ENCODE data around the gene CUL9.

DNA sequence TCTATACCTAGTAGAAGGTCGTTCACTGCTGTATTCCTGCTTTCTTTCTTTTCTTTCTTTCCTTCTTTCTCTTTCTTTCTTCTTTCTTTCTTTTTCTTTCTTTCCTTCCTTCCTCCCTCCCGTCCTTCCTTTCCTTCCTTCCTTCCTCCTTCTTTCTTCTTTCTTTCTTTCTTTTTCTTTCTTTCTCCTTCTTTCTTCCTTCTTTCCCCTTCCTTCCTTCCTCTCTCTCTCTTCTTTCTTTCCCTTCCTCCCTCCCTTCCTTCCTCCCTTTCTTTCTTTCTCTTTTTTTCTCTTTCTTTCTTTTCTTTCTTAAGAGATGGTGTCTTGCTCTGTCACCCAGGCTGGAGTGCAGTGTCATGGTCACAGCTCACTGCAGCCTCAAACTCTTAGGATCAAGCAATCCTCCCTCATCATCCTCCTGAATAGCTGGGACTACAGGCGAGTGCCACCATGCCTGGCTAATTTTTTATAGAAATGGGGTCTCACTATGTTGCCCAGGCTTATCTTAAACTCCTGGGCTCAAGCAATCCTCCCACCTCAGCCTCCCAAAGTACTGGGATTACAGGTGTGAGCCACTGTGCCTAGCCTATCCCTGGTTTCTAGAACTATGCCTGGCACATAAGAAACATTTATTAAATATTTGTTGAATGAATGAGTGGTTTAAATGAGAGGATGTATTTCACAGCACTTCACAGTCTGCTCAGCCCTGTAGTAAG is 49.9 kb downstream of the CUL9 start:
- TF ChIP-seq, protein P1, sequence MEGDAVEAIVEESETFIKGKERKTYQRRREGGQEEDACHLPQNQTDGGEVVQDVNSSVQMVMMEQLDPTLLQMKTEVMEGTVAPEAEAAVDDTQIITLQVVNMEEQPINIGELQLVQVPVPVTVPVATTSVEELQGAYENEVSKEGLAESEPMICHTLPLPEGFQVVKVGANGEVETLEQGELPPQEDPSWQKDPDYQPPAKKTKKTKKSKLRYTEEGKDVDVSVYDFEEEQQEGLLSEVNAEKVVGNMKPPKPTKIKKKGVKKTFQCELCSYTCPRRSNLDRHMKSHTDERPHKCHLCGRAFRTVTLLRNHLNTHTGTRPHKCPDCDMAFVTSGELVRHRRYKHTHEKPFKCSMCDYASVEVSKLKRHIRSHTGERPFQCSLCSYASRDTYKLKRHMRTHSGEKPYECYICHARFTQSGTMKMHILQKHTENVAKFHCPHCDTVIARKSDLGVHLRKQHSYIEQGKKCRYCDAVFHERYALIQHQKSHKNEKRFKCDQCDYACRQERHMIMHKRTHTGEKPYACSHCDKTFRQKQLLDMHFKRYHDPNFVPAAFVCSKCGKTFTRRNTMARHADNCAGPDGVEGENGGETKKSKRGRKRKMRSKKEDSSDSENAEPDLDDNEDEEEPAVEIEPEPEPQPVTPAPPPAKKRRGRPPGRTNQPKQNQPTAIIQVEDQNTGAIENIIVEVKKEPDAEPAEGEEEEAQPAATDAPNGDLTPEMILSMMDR (IDR thresholded peaks at IDR 0.05; ENCODE audit: low read depth, low read length, missing input control) = no peak
- TF ChIP-seq, protein P2, sequence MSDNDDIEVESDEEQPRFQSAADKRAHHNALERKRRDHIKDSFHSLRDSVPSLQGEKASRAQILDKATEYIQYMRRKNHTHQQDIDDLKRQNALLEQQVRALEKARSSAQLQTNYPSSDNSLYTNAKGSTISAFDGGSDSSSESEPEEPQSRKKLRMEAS (IDR thresholded peaks at IDR 0.05) = no peak
- no peak for TF ChIP-seq SP1 (IDR thresholded peaks at IDR 0.05)
- TF ChIP-seq, protein P3, sequence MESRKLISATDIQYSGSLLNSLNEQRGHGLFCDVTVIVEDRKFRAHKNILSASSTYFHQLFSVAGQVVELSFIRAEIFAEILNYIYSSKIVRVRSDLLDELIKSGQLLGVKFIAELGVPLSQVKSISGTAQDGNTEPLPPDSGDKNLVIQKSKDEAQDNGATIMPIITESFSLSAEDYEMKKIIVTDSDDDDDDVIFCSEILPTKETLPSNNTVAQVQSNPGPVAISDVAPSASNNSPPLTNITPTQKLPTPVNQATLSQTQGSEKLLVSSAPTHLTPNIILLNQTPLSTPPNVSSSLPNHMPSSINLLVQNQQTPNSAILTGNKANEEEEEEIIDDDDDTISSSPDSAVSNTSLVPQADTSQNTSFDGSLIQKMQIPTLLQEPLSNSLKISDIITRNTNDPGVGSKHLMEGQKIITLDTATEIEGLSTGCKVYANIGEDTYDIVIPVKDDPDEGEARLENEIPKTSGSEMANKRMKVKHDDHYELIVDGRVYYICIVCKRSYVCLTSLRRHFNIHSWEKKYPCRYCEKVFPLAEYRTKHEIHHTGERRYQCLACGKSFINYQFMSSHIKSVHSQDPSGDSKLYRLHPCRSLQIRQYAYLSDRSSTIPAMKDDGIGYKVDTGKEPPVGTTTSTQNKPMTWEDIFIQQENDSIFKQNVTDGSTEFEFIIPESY (IDR thresholded peaks at IDR 0.05) = no peak
- no peak for TF ChIP-seq RAD21 (IDR thresholded peaks at IDR 0.05)
- no peak for TF ChIP-seq TAF1 (conservative IDR thresholded peaks at IDR 0.05)
- no peak for TF ChIP-seq GABPA (IDR thresholded peaks at IDR 0.05 in 1 of 2, conservative IDR thresholded peaks at IDR 0.05 in 1 of 2)
- TF ChIP-seq NR2F2 (IDR thresholded peaks at IDR 0.05) = no peak
- no peak for TF ChIP-seq JUND (IDR thresholded peaks at IDR 0.05)
- TF ChIP-seq HNF4A (conservative IDR thresholded peaks at IDR 0.05) = no peak
